ENCODE results near the gene WNT2B. TPM values are rescaled to one million over a fixed set of nuclear protein-coding genes. Genes with fewer than 3 reads are reported as not detected.

The WNT2B gene
- total RNA-seq, 4 donors from 2014 or later: 0.03 to 1.5 (median 0.41) TPM

- intact Hi-C loops (cut with DNase I; ENCODE audit: low total_unique reads): no loop called here
- Histone ChIP-seq H3K4me3 (no peak overlapping the region), H3K27ac (no peak overlapping the region), H3K27me3 (no peaks in the 10 kb centered on the region), H3K4me1 (no peaks in the 10 kb centered on the region), H3K36me3 (peaks cover 0 to 23% of the 10 kb centered on the region in 2 donors), H3K9me3 (no peaks in the 10 kb centered on the region)
- ATAC-seq (no peak), DNase-seq (no peak)
- TF ChIP-seq POLR2A (IDR thresholded peaks at IDR 0.05) (no peak), CTCF (IDR thresholded peaks at IDR 0.05 in 4 of 5, conservative IDR thresholded peaks at IDR 0.05 in 1 of 5) (no peak)
- in situ Hi-C loops (cut with MboI; ENCODE audit: low sequenced_read_pairs in 4 of 4): no loop called here
Measured at GRCh38 chr1:112540226-112540794, 31.5 kb downstream of the WNT2B start.

- DNase-seq (no peak), ATAC-seq (no peak)
- Histone ChIP-seq H3K27ac (no peak overlapping the region), H3K9me3 (no peaks in the 10 kb centered on the region), H3K4me3 (no peak overlapping the region), H3K36me3 (peaks cover 0 to 23% of the 10 kb centered on the region in 2 donors), H3K4me1 (no peaks in the 10 kb centered on the region), H3K27me3 (no peaks in the 10 kb centered on the region)
- intact Hi-C loops (cut with DNase I; ENCODE audit: low total_unique reads) (no loop called here), in situ Hi-C loops (cut with MboI; ENCODE audit: low sequenced_read_pairs in 4 of 4) (no loop called here)
- TF ChIP-seq CTCF (IDR thresholded peaks at IDR 0.05 in 4 of 5, conservative IDR thresholded peaks at IDR 0.05 in 1 of 5): no peak
- TF ChIP-seq POLR2A (IDR thresholded peaks at IDR 0.05): no peak
Measured at GRCh38 chr1:112541299-112541698, 32.5 kb downstream of the WNT2B start.

- ATAC-seq (no peak), DNase-seq (no peak)
- Histone ChIP-seq H3K9me3 (no peaks in the 10 kb centered on the region), H3K4me3 (no peak overlapping the region), H3K36me3 (peaks cover 0 to 23% of the 10 kb centered on the region in 2 donors), H3K4me1 (no peaks in the 10 kb centered on the region), H3K27me3 (no peaks in the 10 kb centered on the region), H3K27ac (no peak overlapping the region)
- in situ Hi-C loops (cut with MboI; ENCODE audit: low sequenced_read_pairs in 4 of 4): no loop called here
- intact Hi-C loops (cut with DNase I; ENCODE audit: low total_unique reads): no loop called here
- TF ChIP-seq POLR2A (IDR thresholded peaks at IDR 0.05): no peak
- TF ChIP-seq CTCF (IDR thresholded peaks at IDR 0.05 in 4 of 5, conservative IDR thresholded peaks at IDR 0.05 in 1 of 5): no peak
Measured at GRCh38 chr1:112542206-112542973, 33.6 kb downstream of the WNT2B start.

- no peaks in the 10 kb centered on the region for H3K4me1 ChIP-seq
- H3K36me3 ChIP-seq: peaks cover 0 to 26% of the 10 kb centered on the region in 2 donors
- no peaks in the 10 kb centered on the region for H3K9me3 ChIP-seq
- H3K4me3 ChIP-seq: no peak overlapping the region
- peak overlapping the region; percentile 6 to 51 (median 24) for H3K27ac ChIP-seq
- TF ChIP-seq CTCF (IDR thresholded peaks at IDR 0.05 in 4 of 5, conservative IDR thresholded peaks at IDR 0.05 in 1 of 5) (no peak), POLR2A (IDR thresholded peaks at IDR 0.05) (no peak)
- in situ Hi-C loops (cut with MboI; ENCODE audit: low sequenced_read_pairs in 4 of 4): no loop called here
- ATAC-seq (peak in 1 of 2 donors; percentile 86), DNase-seq (no peak)
- intact Hi-C loops (cut with DNase I; ENCODE audit: low total_unique reads): no loop called here
- no peaks in the 10 kb centered on the region for H3K27me3 ChIP-seq
Measured at GRCh38 chr1:112544011-112544688, 35.4 kb downstream of the WNT2B start.

Measured in gastrocnemius medialis (tissue), 4 donors.